Uterus (tissue), 4 donors: ENCODE results near the gene OR4E1. TPM values are rescaled to one million over a fixed set of nuclear protein-coding genes. Genes with fewer than 3 reads are reported as not detected.
"Not testable (repeated sequence)": the region's sequence is repeated elsewhere in the genome, so short reads cannot be mapped to it uniquely, and the experiment has no call there.

Source experiments
- DNase-seq, 2 donors: peaks; one replicate each; pipeline ENCODE4 v3.0.0-alpha.2; 2019 to 2020
- H3K27ac ChIP-seq, 2 donors: fragments of 200-600 bp; sonication (generic); 1 replicate in 1 of 2; 2 replicates in 1 of 2; pipeline ENCODE4 v1.5.1; 2016 to 2018
- H3K27me3 ChIP-seq, 2 donors: fragments of 200-600 bp; sonication (generic); one replicate each; pipeline ENCODE4 v1.5.1; 2018 to 2019; ENCODE audit warnings: control low read depth in 1 of 2
- H3K36me3 ChIP-seq, 2 donors: fragments of 200-600 bp; sonication (generic); one replicate each; pipeline ENCODE4 v1.5.1; 2019; ENCODE audit warnings: control low read depth in 1 of 2
- H3K4me1 ChIP-seq, 2 donors: fragments of 200-600 bp; sonication (generic); one replicate each; pipeline ENCODE4 v1.5.1; 2018 to 2019; ENCODE audit warnings: control low read depth in 1 of 2
- H3K4me3 ChIP-seq, 2 donors: fragments of 200-600 bp; sonication (generic); 1 replicate in 1 of 2; 2 replicates in 1 of 2; pipeline ENCODE4 v1.5.1; 2018 to 2019; ENCODE audit warnings: mild to moderate bottlenecking in 1 of 2
- H3K9me3 ChIP-seq, 2 donors: fragments of 200-600 bp; sonication (generic); one replicate each; pipeline ENCODE4 v1.5.1; 2019; ENCODE audit warnings: control low read depth in 1 of 2
- CTCF ChIP-seq, 4 experiments: fragments of 200-600 bp in 2 of 4; fragments of 450-650 bp in 2 of 4; sonication (generic) in 2 of 4; IDR thresholded peaks; one replicate each; pipeline ENCODE4 v1.5.1; 2016 to 2019; ENCODE audit warnings: antibody characterized with exemption in 4 of 4, mild to moderate bottlenecking in 2 of 4, moderate library complexity in 1 of 4
- POLR2A ChIP-seq, 2 donors: fragments of 450-650 bp; IDR thresholded peaks; one replicate each; pipeline ENCODE4 v1.6.1; 2016; ENCODE audit warnings: antibody characterized with exemption in 2 of 2, mild to moderate bottlenecking in 1 of 2, moderate library complexity in 1 of 2
- intact Hi-C: fragments of 100-400 bp; cut with DNase I; formaldehyde crosslinking; loops from one replicate; pipeline ENCODE4 v1.15.1; 2023; ENCODE audit warnings: low total_unique reads
- small RNA-seq: library from RNA; depleted of rRNA; stranded (forward); fragments of <200 nt; gene quantifications from one replicate; pipeline ENCODE3, GENCODE V24; 2016
- total RNA-seq, 4 donors: library from RNA; depleted of rRNA in 3 of 4; stranded (reverse); fragments of >200 nt in 3 of 4; gene quantifications; one replicate each; pipeline versions ENCODE4 v1.1.0 to v1.2.4, GENCODE V29; 2014 to 2023
- donor health status: DM: yes; HTN: yes; CAD: no.

OR4E1 gene
- total RNA-seq, 4 donors from 2014 or later = not detected

- Histone ChIP-seq H3K4me3 (no peak overlapping the region), H3K36me3 (no peaks in the 10 kb centered on the region), H3K27me3 (no peaks in the 10 kb centered on the region), H3K9me3 (no peaks in the 10 kb centered on the region), H3K4me1 (no peaks in the 10 kb centered on the region), H3K27ac (no peak overlapping the region)
- intact Hi-C loops = no loop called here
- TF ChIP-seq POLR2A (IDR thresholded peaks at IDR 0.05) = no peak
- TF ChIP-seq CTCF (IDR thresholded peaks at IDR 0.05) = no peak
- DNase-seq = no peak
These were observed 30.9 kb downstream of the OR4E1 start for GRCh38 chr14:21642683-21643082.

DNA sequence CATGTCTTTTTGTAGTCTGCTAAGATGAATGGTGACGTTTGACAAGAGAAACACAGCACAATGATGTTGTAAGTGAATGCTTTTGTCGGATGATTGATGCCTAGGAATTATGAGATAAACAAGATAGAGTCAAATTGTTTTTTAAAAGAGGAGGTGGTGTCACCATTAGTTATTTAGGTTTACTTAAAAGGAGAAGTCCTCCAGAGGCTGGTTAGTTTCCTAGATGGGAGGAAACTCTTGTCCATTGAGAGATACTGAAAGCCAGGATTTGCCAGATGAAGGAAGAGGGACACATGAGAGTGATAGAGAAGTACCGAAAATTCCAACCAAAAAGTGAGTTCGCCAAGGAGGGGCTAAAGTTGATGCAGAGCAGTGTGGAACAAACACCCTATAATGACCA, 38.8 kb downstream of the OR4E1 start, which contains the start of gene OR10G2:
OR10G2 (minus strand) TSS at position 101 of the 400 bp plus-strand sequence; CDS start at position 3, 98 bp downstream.
- H3K27me3 ChIP-seq = no peaks in the 10 kb centered on the region
- TF ChIP-seq POLR2A (IDR thresholded peaks at IDR 0.05) (no peak), CTCF (IDR thresholded peaks at IDR 0.05) (no peak)
- no peak within 1 kb of the TSS for H3K4me3 ChIP-seq
- DNase-seq = no peak
- no peaks in the 10 kb centered on the region for H3K9me3 ChIP-seq
- intact Hi-C loops = no loop called here
- no peak within 1 kb of the TSS for H3K27ac ChIP-seq
- no peaks in the 10 kb centered on the region for H3K36me3 ChIP-seq
- H3K4me1 ChIP-seq = no peaks in the 10 kb centered on the region

DNA sequence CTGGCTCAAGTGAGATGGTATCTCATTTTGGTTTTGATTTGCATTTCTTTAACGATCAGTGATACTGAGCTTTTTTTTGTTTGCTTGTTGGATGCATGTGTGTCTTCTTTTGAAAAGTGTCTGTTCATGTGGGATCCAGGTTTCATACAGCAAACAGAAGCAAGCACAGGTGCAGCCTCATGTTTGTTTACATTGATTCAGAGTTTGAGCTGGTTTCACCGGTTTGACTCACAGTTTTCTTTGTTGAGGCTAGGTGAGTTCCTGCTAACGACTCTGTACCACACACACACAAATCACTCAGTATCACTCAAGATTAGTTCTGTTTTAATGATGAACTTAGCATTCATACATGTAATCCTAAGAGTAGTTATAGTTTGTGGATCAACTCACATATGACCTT, 42.5 kb downstream of the OR4E1 start:
- Histone ChIP-seq H3K36me3 (no peaks in the 10 kb centered on the region), H3K9me3 (no peaks in the 10 kb centered on the region), H3K27me3 (no peaks in the 10 kb centered on the region), H3K4me3 (no peak overlapping the region), H3K27ac (no peak overlapping the region), H3K4me1 (no peaks in the 10 kb centered on the region)
- intact Hi-C loops = no loop called here
- DNase-seq = no peak
- TF ChIP-seq POLR2A (IDR thresholded peaks at IDR 0.05) (no peak), CTCF (IDR thresholded peaks at IDR 0.05) (no peak)

DNA sequence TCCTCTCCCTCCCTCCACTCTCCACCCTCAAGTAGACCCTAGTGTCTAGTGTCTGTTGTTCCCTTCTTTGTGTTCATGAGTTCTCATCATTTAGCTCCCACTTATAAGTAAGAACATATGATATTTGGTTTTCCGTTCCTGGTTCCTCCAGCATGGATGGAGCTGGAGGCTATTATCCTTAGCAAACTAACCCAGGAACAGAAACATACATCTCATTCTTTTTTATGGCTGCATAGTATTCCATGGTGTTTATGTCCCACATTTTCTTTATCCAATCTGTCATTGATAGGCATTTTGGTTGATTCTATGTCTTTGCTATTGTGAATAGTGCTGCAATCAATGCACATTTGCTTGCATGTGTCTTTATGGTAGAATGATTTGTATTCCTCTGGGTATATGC, 43.1 kb downstream of the OR4E1 start:
- H3K36me3 ChIP-seq, H3K27me3 ChIP-seq, H3K4me3 ChIP-seq, H3K9me3 ChIP-seq, H3K4me1 ChIP-seq, H3K27ac ChIP-seq, DNase-seq, intact Hi-C loops: not testable (repeated sequence)

GRCh38 chr14:21626491-21627230, 47.0 kb downstream of the OR4E1 start:
- intact Hi-C loops = no loop called here
- H3K27me3 ChIP-seq = no peaks in the 10 kb centered on the region
- DNase-seq = no peak
- H3K4me1 ChIP-seq = no peaks in the 10 kb centered on the region
- H3K27ac ChIP-seq = no peak overlapping the region
- H3K4me3 ChIP-seq = no peak overlapping the region
- H3K9me3 ChIP-seq = no peaks in the 10 kb centered on the region
- no peak for TF ChIP-seq POLR2A (IDR thresholded peaks at IDR 0.05)
- no peak for TF ChIP-seq CTCF (IDR thresholded peaks at IDR 0.05)
- H3K36me3 ChIP-seq = no peaks in the 10 kb centered on the region

Small RNA genes within 50 kb of the gene (small RNA-seq; reads per million reads assigned to genes)
- not detected for gene AC243972.3

Other genes with a start within 250 kb of the OR4E1 start
- gene CHD8, start 217.7 kb downstream of the OR4E1 start, total RNA-seq = 10 to 100 TPM; 21.8 to 95.1 (median 48.8) TPM
- 10 to 100 TPM in 3 of 4 donors, 1 to 10 TPM in 1; 8.5 to 47.9 (median 22.9) TPM for gene RAB2B, start 196.9 kb downstream of the OR4E1 start, total RNA-seq
- gene TOX4, start 196.6 kb downstream of the OR4E1 start, total RNA-seq = 10 to 100 TPM; 19.4 to 78.0 (median 59.0) TPM
- 100 to 1,000 TPM in 1 of 4 donors, 10 to 100 TPM in 3; 47.4 to 101 (median 57.7) TPM for gene METTL3, start 162.5 kb downstream of the OR4E1 start, total RNA-seq
- gene SALL2, start 147.5 kb downstream of the OR4E1 start, total RNA-seq = 10 to 100 TPM in 2 of 4 donors, 1 to 10 TPM in 1, under 1 TPM in 1; 0.26 to 28.8 (median 10.4) TPM
- not detected for gene OR10G3, start 93.7 kb downstream of the OR4E1 start, total RNA-seq
- gene OR10G2, start 38.9 kb downstream of the OR4E1 start, total RNA-seq = not detected
- not detected for gene OR4E2, start 20.0 kb downstream of the OR4E1 start, total RNA-seq